ENCODE results near the gene DNAH6.

Gene DNAH6

DNA sequence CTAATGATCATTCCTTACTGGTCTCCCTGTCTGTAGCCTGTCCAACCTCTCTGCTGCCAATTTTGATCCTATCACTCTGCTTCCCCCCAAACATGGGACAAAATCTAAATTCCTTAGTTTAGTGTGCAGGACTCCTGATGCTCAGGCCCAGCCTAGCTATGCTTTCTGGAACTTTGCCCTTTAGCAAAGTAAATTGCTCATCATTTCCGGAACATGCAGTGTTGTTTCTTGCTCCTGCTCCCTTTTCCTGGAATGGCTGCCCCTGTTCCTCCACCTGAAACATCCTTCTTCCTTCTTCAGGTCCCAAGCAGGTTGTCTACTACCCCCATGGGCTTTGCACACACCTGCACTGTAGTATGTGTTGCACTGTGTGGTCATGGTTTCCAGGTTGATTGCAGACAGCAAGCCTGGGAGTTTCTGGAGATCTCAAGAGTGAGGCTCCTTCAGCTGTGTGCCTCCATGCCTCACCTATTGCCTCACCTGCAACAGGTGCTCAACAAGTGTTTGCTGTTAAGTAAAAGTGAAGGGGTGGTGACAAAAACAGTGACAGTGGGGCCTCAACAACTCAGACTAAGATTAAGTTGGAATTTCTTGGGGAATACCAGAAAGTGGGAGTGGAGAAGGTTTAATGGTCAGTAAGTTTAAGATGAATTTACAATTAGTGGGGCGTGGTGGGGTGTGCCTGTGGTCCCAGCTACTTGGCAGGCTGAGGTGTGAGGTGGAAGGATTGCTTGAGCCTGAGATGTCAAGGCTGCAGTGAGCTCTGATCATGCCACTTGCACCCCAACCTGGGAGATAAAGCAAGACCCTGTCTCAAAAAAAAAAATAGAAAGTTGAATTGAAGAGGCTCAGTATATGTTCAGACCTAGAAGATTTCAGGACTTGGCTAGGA is 120.0 kb downstream of the DNAH6 start:
- DNase-seq, result no peak

GRCh38 chr2:84639751-84640150 is 123.5 kb downstream of the DNAH6 start:
- no peak for DNase-seq

GRCh38 chr2:84640411-84640810 is 124.1 kb downstream of the DNAH6 start:
- DNase-seq, result no peak

GRCh38 chr2:84641021-84641420 is 124.7 kb downstream of the DNAH6 start:
- no peak for DNase-seq

DNA sequence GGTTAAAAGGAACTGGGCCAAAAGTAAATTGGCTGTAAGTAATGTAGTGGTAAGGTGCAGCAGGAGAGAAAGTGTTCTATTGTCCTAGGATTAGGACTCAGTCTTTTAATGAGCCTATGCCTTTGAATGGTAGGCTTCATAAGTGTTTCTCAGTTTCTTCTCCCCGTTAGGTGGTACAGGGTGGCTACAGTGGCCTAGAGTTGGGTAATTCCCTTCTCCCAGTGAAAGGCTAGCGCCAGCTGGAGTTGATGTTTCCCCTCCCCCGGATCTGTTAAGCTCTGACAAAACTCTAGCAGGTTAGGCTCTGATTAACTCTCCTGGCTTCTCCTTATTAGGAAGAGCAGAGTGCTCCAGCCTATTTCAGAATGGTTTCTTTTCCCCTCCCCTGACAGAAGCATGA is 127.7 kb downstream of the DNAH6 start:
- no peak for DNase-seq

DNA sequence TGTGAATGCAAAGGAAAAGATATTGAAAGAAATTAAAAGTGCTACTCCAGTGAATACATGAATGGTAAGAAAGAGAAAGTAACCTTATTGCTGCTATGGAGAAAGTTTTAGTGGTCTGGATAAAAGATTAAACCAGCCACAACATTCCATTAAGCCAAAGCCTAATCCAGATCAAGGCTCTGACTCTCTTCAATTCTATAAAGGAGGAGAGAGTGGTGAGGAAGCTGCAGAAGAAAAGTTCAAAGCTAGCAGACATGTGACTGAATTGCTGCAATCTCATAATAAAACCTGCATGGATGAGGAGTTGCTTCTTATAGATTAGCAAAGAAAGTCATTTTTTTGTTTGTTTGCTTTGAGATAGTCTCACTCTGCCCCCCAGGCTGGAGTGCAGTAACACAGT is 130.2 kb downstream of the DNAH6 start:
- no peak for DNase-seq

DNA sequence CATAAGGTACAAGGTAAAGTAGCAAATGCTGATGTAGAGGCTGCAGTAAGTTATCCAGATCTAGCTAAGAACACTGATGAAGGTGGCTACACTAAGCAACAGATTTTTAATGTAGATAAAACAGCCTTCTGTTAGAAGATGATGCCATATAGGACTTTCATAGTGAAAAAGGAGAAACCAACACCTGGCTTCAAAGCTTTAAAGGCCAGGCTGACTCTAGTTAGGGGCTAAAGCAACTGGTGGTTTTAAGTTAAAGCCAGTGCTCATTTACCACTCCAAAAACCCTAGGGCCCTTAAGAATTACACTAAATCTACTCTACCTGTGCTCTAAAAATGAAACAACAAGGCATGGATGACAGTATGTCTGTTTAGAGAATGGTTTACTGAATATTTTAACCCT is 131.0 kb downstream of the DNAH6 start:
- no peak for DNase-seq

- no peak for DNase-seq
These were observed 132.8 kb downstream of the DNAH6 start for GRCh38 chr2:84649058-84649457.

GRCh38 chr2:84649487-84650142 is 133.3 kb downstream of the DNAH6 start:
- no peak for DNase-seq

DNA sequence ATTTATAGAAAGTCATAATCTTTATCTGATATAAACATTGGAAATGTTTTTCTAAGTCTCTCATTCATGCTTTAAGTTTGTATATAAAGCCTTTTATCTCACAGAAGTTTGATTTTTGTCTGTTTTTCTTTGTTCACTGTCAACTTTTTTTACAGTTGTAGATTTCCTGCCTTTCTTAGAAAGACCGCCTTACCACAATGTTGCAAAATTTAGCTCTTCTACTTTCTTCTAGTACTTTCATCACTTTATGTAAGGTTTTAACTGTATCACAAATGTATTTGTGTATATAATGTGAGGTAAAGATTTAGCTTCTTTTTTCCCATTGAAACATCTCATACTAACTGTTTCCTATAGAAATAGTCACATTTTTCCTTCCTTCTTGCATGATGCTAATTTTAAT is 136.1 kb downstream of the DNAH6 start:
- no peak for DNase-seq

DNA sequence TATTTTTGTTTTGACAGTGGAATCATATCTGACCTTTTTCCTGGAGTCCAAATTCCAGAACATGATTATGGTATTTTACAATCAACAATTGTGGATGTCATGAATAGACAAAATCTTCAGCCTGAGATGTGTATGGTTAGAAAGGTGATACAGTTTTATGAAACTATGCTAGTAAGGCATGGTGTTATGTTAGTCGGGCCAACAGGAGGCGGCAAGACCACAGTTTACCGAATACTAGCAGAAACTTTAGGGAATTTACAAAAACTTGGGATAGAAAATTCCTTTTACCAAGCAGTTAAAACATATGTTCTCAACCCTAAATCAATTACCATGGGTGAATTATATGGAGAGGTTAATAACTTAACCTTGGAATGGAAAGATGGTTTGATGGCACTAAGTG is 137.0 kb downstream of the DNAH6 start:
- DNase-seq, result no peak

DNA sequence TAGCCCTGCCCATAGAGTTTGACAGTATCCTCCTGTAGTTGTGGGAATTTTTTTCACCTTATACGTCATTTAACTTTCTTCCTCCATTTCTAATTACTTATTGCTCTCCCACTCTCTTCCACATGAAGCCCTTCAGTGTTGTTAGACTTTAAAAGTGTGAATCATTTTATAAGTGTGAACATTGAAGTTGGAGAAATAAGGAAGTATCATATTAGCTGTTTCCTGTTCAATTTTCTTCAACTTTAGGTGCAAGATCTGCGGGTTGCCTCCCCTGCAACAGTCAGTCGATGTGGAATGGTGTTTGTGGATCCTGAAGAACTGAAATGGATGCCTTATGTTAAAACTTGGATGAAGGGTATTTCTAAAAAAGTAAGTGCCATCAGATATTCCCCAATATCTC is 138.1 kb downstream of the DNAH6 start:
- no peak for DNase-seq

- no peak for DNase-seq
These were observed 152.8 kb downstream of the DNAH6 start for GRCh38 chr2:84669122-84669521.

- no peak for DNase-seq
These were observed 157.8 kb downstream of the DNAH6 start for GRCh38 chr2:84674099-84674498.

- no peak for DNase-seq
These were observed 158.3 kb downstream of the DNAH6 start for GRCh38 chr2:84674586-84674985.

- no peak for DNase-seq
These were observed 160.0 kb downstream of the DNAH6 start for GRCh38 chr2:84676295-84676694.

- DNase-seq, result no peak
These were observed 161.9 kb downstream of the DNAH6 start for GRCh38 chr2:84678214-84678613.

- no peak for DNase-seq
These were observed 170.6 kb downstream of the DNAH6 start for GRCh38 chr2:84686783-84687476.

GRCh38 chr2:84687498-84688149 is 171.3 kb downstream of the DNAH6 start:
- no peak for DNase-seq

GRCh38 chr2:84690225-84690624 is 173.9 kb downstream of the DNAH6 start:
- DNase-seq, result no peak

DNA sequence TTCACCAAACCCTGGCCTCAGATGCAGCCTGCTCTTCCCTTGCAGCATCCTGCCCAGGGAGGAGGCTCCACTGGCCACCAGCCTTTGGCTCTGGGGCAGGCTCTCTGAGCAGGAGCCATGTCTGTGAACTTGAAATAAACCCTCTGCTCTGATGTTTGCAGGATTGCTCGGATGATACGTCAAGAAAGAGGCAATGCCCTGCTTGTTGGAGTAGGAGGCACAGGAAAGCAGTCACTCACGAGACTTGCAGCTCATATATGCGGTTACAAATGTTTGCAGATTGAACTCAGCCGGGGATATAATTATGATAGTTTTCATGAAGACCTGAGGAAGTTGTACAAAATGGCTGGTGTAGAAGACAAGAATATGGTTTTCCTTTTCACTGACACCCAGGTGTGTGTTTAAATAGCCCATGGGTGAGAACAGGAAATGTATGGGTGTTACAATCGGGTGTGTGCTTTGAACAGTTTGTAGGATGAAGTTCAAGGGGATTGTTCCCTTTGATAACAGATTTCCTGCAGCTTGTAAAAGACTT is 177.9 kb downstream of the DNAH6 start:
- no peak for DNase-seq

- no peak for DNase-seq
These were observed 181.6 kb downstream of the DNAH6 start for GRCh38 chr2:84697895-84698294.

DNA sequence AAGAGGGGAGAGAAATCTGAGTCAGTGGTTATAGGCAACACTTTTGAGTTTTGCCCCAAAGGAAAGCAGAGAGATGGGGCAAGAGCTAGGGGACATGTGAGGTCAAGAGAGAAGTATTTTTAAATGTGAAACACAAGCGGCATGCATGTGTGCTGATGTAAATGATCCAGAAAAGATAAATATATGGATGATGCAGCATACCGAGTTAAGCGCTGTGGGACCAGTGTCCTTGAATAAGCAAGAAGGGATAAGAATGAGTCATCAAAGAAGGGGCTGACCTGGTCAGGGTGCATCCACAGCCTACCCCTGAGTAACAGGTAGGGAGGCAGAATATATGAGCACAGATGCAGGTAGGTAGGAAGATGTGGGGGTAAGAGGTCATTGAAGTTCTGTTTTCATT is 183.7 kb downstream of the DNAH6 start:
- no peak for DNase-seq
